ENCODE data around the gene SOX5. TPM values are rescaled to one million over a fixed set of nuclear protein-coding genes. Genes with fewer than 3 reads are reported as not detected.
"Not testable (repeated sequence)": the region's sequence is repeated elsewhere in the genome, so short reads cannot be mapped to it uniquely, and the experiment has no call there.

The SOX5 gene
- total RNA-seq, 3 donors from 2014 or later, result 10.5 to 42.1 (median 11.7) TPM

DNA sequence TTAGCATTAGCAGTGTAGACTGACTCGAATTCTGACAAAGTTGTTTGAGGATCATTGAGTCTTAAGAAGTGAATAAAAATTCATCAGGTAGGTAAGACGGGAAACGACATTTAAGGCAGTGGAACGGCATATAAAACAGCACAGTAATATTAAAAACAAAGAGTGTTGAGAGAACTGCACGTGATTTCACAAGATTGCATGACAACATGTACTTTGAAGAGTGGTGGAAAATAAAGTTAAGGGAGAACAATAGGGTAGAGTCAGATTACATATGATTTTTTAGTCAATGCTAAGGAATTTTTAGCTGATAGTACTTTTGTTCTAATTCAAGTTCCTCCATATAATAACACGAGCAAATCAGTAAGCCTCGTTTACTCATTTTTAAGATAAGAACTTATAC lies 115.4 kb downstream of the SOX5 start:
- Histone ChIP-seq H3K4me1 (no peaks in the 10 kb centered on the region), H3K27me3 (no peaks in the 10 kb centered on the region), H3K4me3 (no peak overlapping the region), H3K36me3 (no peaks in the 10 kb centered on the region), H3K27ac (no peak overlapping the region), H3K9me3 (no peaks in the 10 kb centered on the region)
- TF ChIP-seq POLR2AphosphoS5 (IDR thresholded peaks at IDR 0.05) (no peak), POLR2A (IDR thresholded peaks at IDR 0.05) (no peak)
- TF ChIP-seq, protein P1, sequence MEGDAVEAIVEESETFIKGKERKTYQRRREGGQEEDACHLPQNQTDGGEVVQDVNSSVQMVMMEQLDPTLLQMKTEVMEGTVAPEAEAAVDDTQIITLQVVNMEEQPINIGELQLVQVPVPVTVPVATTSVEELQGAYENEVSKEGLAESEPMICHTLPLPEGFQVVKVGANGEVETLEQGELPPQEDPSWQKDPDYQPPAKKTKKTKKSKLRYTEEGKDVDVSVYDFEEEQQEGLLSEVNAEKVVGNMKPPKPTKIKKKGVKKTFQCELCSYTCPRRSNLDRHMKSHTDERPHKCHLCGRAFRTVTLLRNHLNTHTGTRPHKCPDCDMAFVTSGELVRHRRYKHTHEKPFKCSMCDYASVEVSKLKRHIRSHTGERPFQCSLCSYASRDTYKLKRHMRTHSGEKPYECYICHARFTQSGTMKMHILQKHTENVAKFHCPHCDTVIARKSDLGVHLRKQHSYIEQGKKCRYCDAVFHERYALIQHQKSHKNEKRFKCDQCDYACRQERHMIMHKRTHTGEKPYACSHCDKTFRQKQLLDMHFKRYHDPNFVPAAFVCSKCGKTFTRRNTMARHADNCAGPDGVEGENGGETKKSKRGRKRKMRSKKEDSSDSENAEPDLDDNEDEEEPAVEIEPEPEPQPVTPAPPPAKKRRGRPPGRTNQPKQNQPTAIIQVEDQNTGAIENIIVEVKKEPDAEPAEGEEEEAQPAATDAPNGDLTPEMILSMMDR (IDR thresholded peaks at IDR 0.05), result no peak
- no peak for DNase-seq (ENCODE audit: low spot score in 2 of 2)
- intact Hi-C loops (cut with DNase I; ENCODE audit: low total_unique reads), result no loop called here

- Histone ChIP-seq H3K27me3 (no peaks in the 10 kb centered on the region), H3K27ac (no peak overlapping the region), H3K9me3 (no peaks in the 10 kb centered on the region), H3K4me3 (no peak overlapping the region), H3K36me3 (no peaks in the 10 kb centered on the region), H3K4me1 (no peaks in the 10 kb centered on the region)
- DNase-seq (ENCODE audit: low spot score in 2 of 2), result no peak
- intact Hi-C loops (cut with DNase I; ENCODE audit: low total_unique reads), result no loop called here
- no peak for TF ChIP-seq POLR2AphosphoS5 (IDR thresholded peaks at IDR 0.05)
- TF ChIP-seq, protein P1 (IDR thresholded peaks at IDR 0.05), result no peak
- TF ChIP-seq POLR2A (IDR thresholded peaks at IDR 0.05), result no peak
Observed at GRCh38 chr12:23831739-23832138, 117.7 kb downstream of the SOX5 start.

DNA sequence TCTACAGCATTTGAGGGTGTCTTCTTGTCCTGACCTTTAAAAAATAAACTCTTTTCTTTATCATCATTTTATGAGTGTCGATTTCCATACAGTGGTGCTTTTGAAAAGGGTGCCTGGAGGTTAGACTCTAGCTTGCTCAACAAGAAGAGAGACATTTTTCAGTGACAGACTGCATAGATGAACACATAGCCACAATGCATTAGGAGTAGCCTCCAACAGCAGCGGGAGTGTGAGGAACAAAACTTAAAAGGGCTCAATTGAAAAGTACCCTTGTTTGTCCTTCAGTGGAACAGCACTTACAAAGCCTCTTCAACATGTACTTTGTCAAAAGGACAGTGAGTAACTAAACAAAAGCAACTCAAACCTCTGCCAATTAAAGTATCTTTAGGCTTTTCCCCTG lies 119.3 kb downstream of the SOX5 start:
- no peaks in the 10 kb centered on the region for H3K36me3 ChIP-seq
- H3K27ac ChIP-seq, result no peak overlapping the region
- H3K4me3 ChIP-seq, result no peak overlapping the region
- TF ChIP-seq POLR2AphosphoS5 (IDR thresholded peaks at IDR 0.05), result no peak
- TF ChIP-seq, protein P1 (IDR thresholded peaks at IDR 0.05), result no peak
- no peak for TF ChIP-seq POLR2A (IDR thresholded peaks at IDR 0.05)
- DNase-seq (ENCODE audit: low spot score in 2 of 2), result no peak
- no peaks in the 10 kb centered on the region for H3K4me1 ChIP-seq
- intact Hi-C loops (cut with DNase I; ENCODE audit: low total_unique reads), result no loop called here
- H3K9me3 ChIP-seq, result no peaks in the 10 kb centered on the region
- no peaks in the 10 kb centered on the region for H3K27me3 ChIP-seq

DNA sequence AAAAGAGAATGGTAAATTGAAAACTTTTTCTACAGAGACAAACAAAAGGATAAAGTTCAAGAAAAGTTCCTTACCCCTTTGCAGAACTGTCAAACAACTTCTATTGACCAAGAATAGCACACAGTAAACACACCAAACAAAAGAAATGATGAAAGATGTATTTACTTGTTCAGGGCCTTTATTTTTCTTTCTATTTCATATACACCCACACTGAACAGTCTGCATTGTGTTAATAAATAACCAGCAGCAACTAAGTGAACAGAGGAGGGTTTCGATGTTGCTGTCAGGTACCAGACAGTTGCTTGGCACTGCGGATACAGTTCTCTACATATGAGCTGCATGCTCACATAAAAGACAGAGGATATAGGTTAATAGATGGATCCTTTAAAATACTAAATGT lies 122.1 kb downstream of the SOX5 start:
- Histone ChIP-seq H3K4me3 (no peak overlapping the region), H3K4me1 (no peaks in the 10 kb centered on the region), H3K27ac (no peak overlapping the region), H3K36me3 (no peaks in the 10 kb centered on the region), H3K27me3 (no peaks in the 10 kb centered on the region), H3K9me3 (no peaks in the 10 kb centered on the region)
- DNase-seq (ENCODE audit: low spot score in 2 of 2), result no peak
- intact Hi-C loops (cut with DNase I; ENCODE audit: low total_unique reads), result no loop called here
- TF ChIP-seq POLR2AphosphoS5 (IDR thresholded peaks at IDR 0.05), result no peak
- TF ChIP-seq POLR2A (IDR thresholded peaks at IDR 0.05), result no peak
- TF ChIP-seq, protein P1 (IDR thresholded peaks at IDR 0.05), result no peak

- H3K27me3 ChIP-seq; intact Hi-C loops (cut with DNase I; ENCODE audit: low total_unique reads); DNase-seq (ENCODE audit: low spot score in 2 of 2); H3K27ac ChIP-seq; H3K36me3 ChIP-seq; H3K4me3 ChIP-seq; H3K4me1 ChIP-seq; H3K9me3 ChIP-seq: not testable (repeated sequence)
Observed at GRCh38 chr12:23825124-23825523, 124.3 kb downstream of the SOX5 start.

DNA sequence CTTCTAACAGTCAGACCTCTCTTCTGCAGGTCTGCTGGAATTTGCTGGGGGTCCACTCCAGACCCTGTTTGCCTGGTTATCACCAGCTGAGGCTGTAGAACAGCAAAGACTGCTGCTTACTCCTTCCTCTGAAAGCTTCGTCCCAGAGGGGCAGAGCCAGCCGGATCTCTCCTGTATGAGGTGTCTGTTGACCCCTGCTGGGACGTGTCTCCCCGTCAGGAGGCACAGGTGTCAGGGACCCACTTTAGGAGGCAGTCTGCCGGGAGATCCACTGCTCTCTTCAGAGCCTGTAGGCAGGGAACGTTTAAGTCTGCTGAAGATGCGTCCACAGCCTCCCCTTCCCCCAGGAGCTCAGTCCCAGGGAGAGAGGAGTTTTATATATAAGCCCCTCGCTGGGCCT lies 125.1 kb downstream of the SOX5 start:
- no peak overlapping the region for H3K4me3 ChIP-seq
- no peaks in the 10 kb centered on the region for H3K36me3 ChIP-seq
- no peak for DNase-seq (ENCODE audit: low spot score in 2 of 2)
- TF ChIP-seq POLR2A (IDR thresholded peaks at IDR 0.05), result no peak
- TF ChIP-seq POLR2AphosphoS5 (IDR thresholded peaks at IDR 0.05), result no peak
- TF ChIP-seq, protein P1 (IDR thresholded peaks at IDR 0.05), result no peak
- no peaks in the 10 kb centered on the region for H3K4me1 ChIP-seq
- intact Hi-C loops (cut with DNase I; ENCODE audit: low total_unique reads), result no loop called here
- H3K27me3 ChIP-seq, result no peaks in the 10 kb centered on the region
- H3K9me3 ChIP-seq, result no peaks in the 10 kb centered on the region
- no peak overlapping the region for H3K27ac ChIP-seq

- H3K4me3 ChIP-seq; H3K27ac ChIP-seq; H3K4me1 ChIP-seq; DNase-seq (ENCODE audit: low spot score in 2 of 2); H3K27me3 ChIP-seq; H3K9me3 ChIP-seq; H3K36me3 ChIP-seq; intact Hi-C loops (cut with DNase I; ENCODE audit: low total_unique reads): not testable (repeated sequence)
Observed at GRCh38 chr12:23822883-23823282, 126.6 kb downstream of the SOX5 start.

Measured in breast epithelium (tissue), 4 donors.